Measurements from ENCODE around the gene LRRC26. TPM values are rescaled to one million over a fixed set of nuclear protein-coding genes. Genes with fewer than 3 reads are reported as not detected.
A peak's percentile ranks its signal among the peaks of the same experiment; 100 is the strongest.

LRRC26 gene
- total RNA-seq, 2 donors from 2014 or later, result not detected

- Histone ChIP-seq H3K4me1 (ENCODE audit: control insufficient read depth in 1 of 2, low read depth in 2 of 2) (peaks cover 12 to 24% of the 10 kb centered on the region in 2 donors), H3K9me3 (no peaks in the 10 kb centered on the region), H3K4me3 (no peak overlapping the region), H3K27ac (no peak overlapping the region), H3K27me3 (replicated peaks; ENCODE audit: insufficient read depth) (no peaks in the 10 kb centered on the region), H3K36me3 (peaks cover 15% of the 10 kb centered on the region)
- ATAC-seq (ENCODE audit: insufficient number of reproducible peaks, low FRiP score, low read depth), result no peak
- DNase-seq (ENCODE audit: low spot score), result no peak
- TF ChIP-seq CTCF (IDR thresholded peaks at IDR 0.05), result no peak
These were observed 23.0 kb upstream of the LRRC26 start for GRCh38 chr9:137192859-137193258.

GRCh38 chr9:137192448-137192780 is 22.6 kb upstream of the LRRC26 start:
- Histone ChIP-seq H3K9me3 (no peaks in the 10 kb centered on the region), H3K36me3 (peaks cover 15% of the 10 kb centered on the region), H3K4me1 (ENCODE audit: control insufficient read depth in 1 of 2, low read depth in 2 of 2) (peaks cover 16 to 24% of the 10 kb centered on the region in 2 donors), H3K4me3 (no peak overlapping the region), H3K27ac (no peak overlapping the region), H3K27me3 (replicated peaks; ENCODE audit: insufficient read depth) (no peaks in the 10 kb centered on the region)
- ATAC-seq (ENCODE audit: insufficient number of reproducible peaks, low FRiP score, low read depth) (no peak), DNase-seq (ENCODE audit: low spot score) (no peak)
- no peak for TF ChIP-seq CTCF (IDR thresholded peaks at IDR 0.05)

GRCh38 chr9:137191691-137192447 is 22.0 kb upstream of the LRRC26 start:
- ATAC-seq (ENCODE audit: insufficient number of reproducible peaks, low FRiP score, low read depth), result no peak
- TF ChIP-seq CTCF (IDR thresholded peaks at IDR 0.05), result no peak
- H3K4me3 ChIP-seq, result no peak overlapping the region
- peaks cover 15% of the 10 kb centered on the region for H3K36me3 ChIP-seq
- no peaks in the 10 kb centered on the region for H3K9me3 ChIP-seq
- no peak overlapping the region for H3K27ac ChIP-seq
- H3K4me1 ChIP-seq (ENCODE audit: control insufficient read depth in 1 of 2, low read depth in 2 of 2), result peaks cover 22 to 27% of the 10 kb centered on the region in 2 donors
- DNase-seq (ENCODE audit: low spot score), result no peak
- no peaks in the 10 kb centered on the region for H3K27me3 ChIP-seq (replicated peaks; ENCODE audit: insufficient read depth)

GRCh38 chr9:137191245-137191644 is 21.4 kb upstream of the LRRC26 start:
- Histone ChIP-seq H3K9me3 (no peaks in the 10 kb centered on the region), H3K27ac (no peak overlapping the region), H3K27me3 (replicated peaks; ENCODE audit: insufficient read depth) (no peaks in the 10 kb centered on the region), H3K36me3 (peaks cover 15% of the 10 kb centered on the region), H3K4me3 (no peak overlapping the region), H3K4me1 (ENCODE audit: control insufficient read depth in 1 of 2, low read depth in 2 of 2) (peaks cover 28 to 34% of the 10 kb centered on the region in 2 donors)
- no peak for ATAC-seq (ENCODE audit: insufficient number of reproducible peaks, low FRiP score, low read depth)
- DNase-seq (ENCODE audit: low spot score), result no peak
- no peak for TF ChIP-seq CTCF (IDR thresholded peaks at IDR 0.05)

- no peak for TF ChIP-seq CTCF (IDR thresholded peaks at IDR 0.05)
- DNase-seq (ENCODE audit: low spot score), result no peak
- H3K4me3 ChIP-seq, result no peak overlapping the region
- H3K9me3 ChIP-seq, result no peaks in the 10 kb centered on the region
- peaks cover 19% of the 10 kb centered on the region for H3K36me3 ChIP-seq
- no peak for ATAC-seq (ENCODE audit: insufficient number of reproducible peaks, low FRiP score, low read depth)
- peak overlapping the region in 1 of 2 donors; percentile 93 for H3K27ac ChIP-seq
- no peaks in the 10 kb centered on the region for H3K27me3 ChIP-seq (replicated peaks; ENCODE audit: insufficient read depth)
- peaks cover 30 to 39% of the 10 kb centered on the region in 2 donors for H3K4me1 ChIP-seq (ENCODE audit: control insufficient read depth in 1 of 2, low read depth in 2 of 2)
These were observed 20.5 kb upstream of the LRRC26 start for GRCh38 chr9:137190315-137190856.

Data from thoracic aorta (tissue), 2 donors.